DOHH2 (cell line): ENCODE data around the gene SFTPB.
"Not testable (repeated sequence)": the region's sequence is repeated elsewhere in the genome, so short reads cannot be mapped to it uniquely, and the experiment has no call there.

Source experiments
- H3F3A ChIP-seq: fragments of 200-600 bp; sonication (generic), shearing (Covaris generic); 2 replicates; pipeline ENCODE4 v1.6.0; 2016; ENCODE audit warnings: antibody characterized with exemption, mild to moderate bottlenecking; ENCODE audit not compliant: control insufficient read depth, insufficient read depth
- H3K27ac ChIP-seq: fragments of 200-600 bp; sonication (generic); 2 replicates; pipeline ENCODE4 v1.5.1; 2014; ENCODE audit warnings: low read depth, mild to moderate bottlenecking, low read length, moderate library complexity
- H3K27me3 ChIP-seq: fragments of 200-600 bp; sonication (generic); 2 replicates; pipeline ENCODE4 v1.6.1; 2014; ENCODE audit warnings: mild to moderate bottlenecking, low read length, mixed read lengths; ENCODE audit not compliant: control insufficient read depth
- H3K36me3 ChIP-seq: fragments of 200-600 bp; sonication (generic); 2 replicates; pipeline ENCODE4 v1.6.1; 2014; ENCODE audit warnings: mild to moderate bottlenecking, low read length, moderate library complexity, mixed read lengths; ENCODE audit not compliant: control insufficient read depth
- H3K4me1 ChIP-seq: fragments of 200-600 bp; sonication (generic); 2 replicates; pipeline ENCODE4 v1.6.1; 2014; ENCODE audit warnings: mild to moderate bottlenecking, low read length, mixed read lengths; ENCODE audit not compliant: control insufficient read depth
- H3K4me2 ChIP-seq: fragments of 200-600 bp; sonication (generic); 2 replicates; pipeline ENCODE4 v1.6.0; 2014; ENCODE audit warnings: mild to moderate bottlenecking, low read length, moderate library complexity
- H3K4me3 ChIP-seq: fragments of 200-600 bp; sonication (generic); 2 replicates; pipeline ENCODE4 v1.5.1; 2014; ENCODE audit warnings: mild to moderate bottlenecking, low read length, mixed read lengths
- H3K79me2 ChIP-seq: fragments of 200-600 bp; sonication (generic); 2 replicates; pipeline ENCODE4 v1.6.1; 2014; ENCODE audit warnings: mild to moderate bottlenecking, low read length, mixed read lengths; ENCODE audit not compliant: control insufficient read depth
- H3K9me2 ChIP-seq: fragments of 200-600 bp; sonication (generic); replicated peaks from 2 replicates; pipeline ENCODE4 v1.6.1; 2014; ENCODE audit warnings: mild to moderate bottlenecking, low read length, mixed read lengths; ENCODE audit not compliant: control insufficient read depth
- H3K9me3 ChIP-seq: fragments of 200-600 bp; sonication (generic); 2 replicates; pipeline ENCODE4 v1.6.1; 2014; ENCODE audit warnings: antibody characterized with exemption, low read length, mixed read lengths; ENCODE audit not compliant: control insufficient read depth, insufficient read depth
- H4K20me1 ChIP-seq: fragments of 200-600 bp; sonication (generic); 2 replicates; pipeline ENCODE4 v1.6.0; 2014; ENCODE audit warnings: low read depth, mild to moderate bottlenecking, antibody characterized with exemption, low read length, moderate library complexity; ENCODE audit not compliant: control insufficient read depth, insufficient read depth
- EZH2phosphoT487 ChIP-seq: fragments of 200-600 bp; sonication (generic); IDR thresholded peaks from 2 replicates; pipeline ENCODE4 v1.6.1; 2017; ENCODE audit warnings: borderline replicate concordance, mild to moderate bottlenecking, antibody characterized with exemption, low read length, moderate library complexity, mixed read lengths
- TF ChIP-seq, protein P1 (sequence below): fragments of 200-600 bp; sonication (generic); IDR thresholded peaks from one replicate; pipeline ENCODE4 v1.5.1; 2014; ENCODE audit warnings: antibody characterized with exemption, mild to moderate bottlenecking, low read depth, low read length; ENCODE audit not compliant: poor library complexity, severe bottlenecking

The SFTPB gene

DNA sequence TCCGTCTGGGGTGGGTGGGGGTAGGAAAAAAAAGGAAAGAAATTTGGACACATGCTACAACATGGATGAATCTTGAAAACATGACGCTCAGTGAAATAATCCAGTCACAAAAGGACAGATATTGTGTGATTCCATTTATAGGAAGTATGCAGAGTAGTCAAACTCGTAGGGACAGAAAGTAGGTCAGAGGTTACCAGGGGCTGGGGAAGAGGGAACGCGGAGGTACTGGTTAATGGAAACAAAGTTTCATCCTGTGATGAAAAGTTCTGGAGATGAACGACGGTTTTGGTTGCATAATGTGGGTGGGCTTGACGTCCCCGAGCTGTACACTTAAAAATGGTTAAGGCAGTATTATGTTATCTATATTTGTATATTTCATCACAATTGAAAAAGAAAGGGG, 4.5 kb upstream of the SFTPB start:
- Histone ChIP-seq H3K36me3 (no peaks in the 10 kb centered on the region), H3K27ac (no peak overlapping the region), H3K4me2 (no peak overlapping the region), H3K9me2 (no peaks in the 10 kb centered on the region), H3K79me2 (no peaks in the 10 kb centered on the region), H3K4me1 (no peaks in the 10 kb centered on the region), H3K4me3 (no peak overlapping the region), H3F3A (no peaks in the 10 kb centered on the region), H3K9me3 (no peaks in the 10 kb centered on the region), H4K20me1 (no peaks in the 10 kb centered on the region), H3K27me3 (peaks cover 2% of the 10 kb centered on the region; the same call in 1 of the 2 replicates)
- TF ChIP-seq EZH2phosphoT487 = no peak
- TF ChIP-seq, protein P1, sequence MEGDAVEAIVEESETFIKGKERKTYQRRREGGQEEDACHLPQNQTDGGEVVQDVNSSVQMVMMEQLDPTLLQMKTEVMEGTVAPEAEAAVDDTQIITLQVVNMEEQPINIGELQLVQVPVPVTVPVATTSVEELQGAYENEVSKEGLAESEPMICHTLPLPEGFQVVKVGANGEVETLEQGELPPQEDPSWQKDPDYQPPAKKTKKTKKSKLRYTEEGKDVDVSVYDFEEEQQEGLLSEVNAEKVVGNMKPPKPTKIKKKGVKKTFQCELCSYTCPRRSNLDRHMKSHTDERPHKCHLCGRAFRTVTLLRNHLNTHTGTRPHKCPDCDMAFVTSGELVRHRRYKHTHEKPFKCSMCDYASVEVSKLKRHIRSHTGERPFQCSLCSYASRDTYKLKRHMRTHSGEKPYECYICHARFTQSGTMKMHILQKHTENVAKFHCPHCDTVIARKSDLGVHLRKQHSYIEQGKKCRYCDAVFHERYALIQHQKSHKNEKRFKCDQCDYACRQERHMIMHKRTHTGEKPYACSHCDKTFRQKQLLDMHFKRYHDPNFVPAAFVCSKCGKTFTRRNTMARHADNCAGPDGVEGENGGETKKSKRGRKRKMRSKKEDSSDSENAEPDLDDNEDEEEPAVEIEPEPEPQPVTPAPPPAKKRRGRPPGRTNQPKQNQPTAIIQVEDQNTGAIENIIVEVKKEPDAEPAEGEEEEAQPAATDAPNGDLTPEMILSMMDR = no peak

DNA sequence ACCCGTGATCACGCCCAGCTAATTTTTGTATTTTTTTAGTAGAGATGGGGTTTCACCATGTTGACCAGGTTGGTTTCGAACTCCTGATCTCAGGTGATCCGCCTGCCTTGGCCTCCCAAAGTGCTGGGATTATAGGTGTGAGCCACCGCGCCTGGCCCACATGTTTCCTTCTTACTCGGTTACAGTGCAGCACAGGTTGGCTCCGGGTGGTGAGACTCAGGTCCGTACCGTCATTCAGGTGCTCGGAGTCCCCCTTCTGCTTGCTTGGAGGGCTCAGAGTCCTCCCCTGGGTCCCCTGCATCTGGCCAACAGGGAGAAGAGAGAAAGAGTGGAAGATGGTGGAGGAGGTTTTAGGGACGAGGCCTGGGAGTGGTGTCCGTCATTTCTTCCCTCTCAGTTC, 2.4 kb upstream of the SFTPB start:
- H3F3A ChIP-seq, H3K4me2 ChIP-seq, H3K36me3 ChIP-seq, H3K9me2 ChIP-seq, H3K4me3 ChIP-seq, H3K79me2 ChIP-seq, H3K27me3 ChIP-seq, H4K20me1 ChIP-seq, H3K9me3 ChIP-seq, H3K27ac ChIP-seq, H3K4me1 ChIP-seq: not testable (repeated sequence)

DNA sequence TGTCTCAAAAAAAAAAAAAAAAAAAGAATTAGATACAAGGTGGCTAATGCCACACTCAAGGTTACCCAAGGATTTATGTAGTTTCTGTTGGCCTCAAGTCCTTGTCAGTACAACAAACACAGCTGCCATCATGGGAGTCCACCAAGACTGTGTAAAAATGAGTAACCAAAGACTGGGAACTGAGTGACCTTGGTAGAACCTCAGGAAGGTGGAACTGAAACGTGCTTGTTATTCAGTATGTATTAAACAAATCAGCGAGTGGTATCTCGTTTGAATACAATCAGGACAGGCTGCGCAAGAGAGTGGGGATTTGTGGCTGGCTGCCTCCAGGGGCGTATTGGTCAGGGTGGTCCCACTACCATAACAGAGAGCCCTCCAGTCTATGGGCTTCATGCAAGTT, 1.6 kb upstream of the SFTPB start:
- Histone ChIP-seq H3K27me3 (0 out of 2 replicates have a peak, but pooled peaks cover 2% of the 10 kb centered on the region), H4K20me1 (no peaks in the 10 kb centered on the region), H3K27ac (no peak overlapping the region), H3K9me3 (no peaks in the 10 kb centered on the region), H3F3A (no peaks in the 10 kb centered on the region), H3K9me2 (no peaks in the 10 kb centered on the region), H3K36me3 (no peaks in the 10 kb centered on the region), H3K79me2 (no peaks in the 10 kb centered on the region), H3K4me2 (no peak overlapping the region), H3K4me3 (no peak overlapping the region), H3K4me1 (no peaks in the 10 kb centered on the region)
- no peak for TF ChIP-seq EZH2phosphoT487
- TF ChIP-seq, protein P1 = no peak

DNA sequence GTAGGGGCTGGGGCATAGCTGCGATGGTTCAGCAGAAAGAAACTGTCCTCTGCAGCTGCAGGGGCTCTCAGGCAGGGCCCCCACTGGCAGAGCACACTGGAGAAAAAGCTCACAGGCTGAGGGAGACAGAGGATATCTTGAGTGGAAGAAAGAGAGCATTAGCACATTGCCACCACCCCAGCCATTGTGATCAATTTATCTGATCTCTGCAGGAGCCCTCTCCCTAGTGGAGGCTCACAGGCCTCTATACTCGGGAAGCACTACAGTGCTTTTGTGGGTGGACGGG, 801 bp upstream of the SFTPB start:
- Histone ChIP-seq H3K27me3 (0 out of 2 replicates have a peak, but pooled peaks cover 2% of the 10 kb centered on the region), H3K4me2 (no peak overlapping the region), H4K20me1 (no peaks in the 10 kb centered on the region), H3K4me1 (no peaks in the 10 kb centered on the region), H3K36me3 (no peaks in the 10 kb centered on the region), H3F3A (no peaks in the 10 kb centered on the region), H3K9me3 (no peaks in the 10 kb centered on the region), H3K9me2 (no peaks in the 10 kb centered on the region), H3K79me2 (no peaks in the 10 kb centered on the region), H3K27ac (no peak overlapping the region), H3K4me3 (no peak overlapping the region)
- TF ChIP-seq, protein P1 = no peak
- TF ChIP-seq EZH2phosphoT487 = no peak
